NCI-H2196 (cell line): ENCODE results near the gene PRKAG2.

Experiments used
- DNase-seq: peaks from one replicate; lab custom pipeline; 2025; ENCODE audit not compliant: unreplicated experiment; lab: John Stamatoyannopoulos, UW

Gene PRKAG2

DNA sequence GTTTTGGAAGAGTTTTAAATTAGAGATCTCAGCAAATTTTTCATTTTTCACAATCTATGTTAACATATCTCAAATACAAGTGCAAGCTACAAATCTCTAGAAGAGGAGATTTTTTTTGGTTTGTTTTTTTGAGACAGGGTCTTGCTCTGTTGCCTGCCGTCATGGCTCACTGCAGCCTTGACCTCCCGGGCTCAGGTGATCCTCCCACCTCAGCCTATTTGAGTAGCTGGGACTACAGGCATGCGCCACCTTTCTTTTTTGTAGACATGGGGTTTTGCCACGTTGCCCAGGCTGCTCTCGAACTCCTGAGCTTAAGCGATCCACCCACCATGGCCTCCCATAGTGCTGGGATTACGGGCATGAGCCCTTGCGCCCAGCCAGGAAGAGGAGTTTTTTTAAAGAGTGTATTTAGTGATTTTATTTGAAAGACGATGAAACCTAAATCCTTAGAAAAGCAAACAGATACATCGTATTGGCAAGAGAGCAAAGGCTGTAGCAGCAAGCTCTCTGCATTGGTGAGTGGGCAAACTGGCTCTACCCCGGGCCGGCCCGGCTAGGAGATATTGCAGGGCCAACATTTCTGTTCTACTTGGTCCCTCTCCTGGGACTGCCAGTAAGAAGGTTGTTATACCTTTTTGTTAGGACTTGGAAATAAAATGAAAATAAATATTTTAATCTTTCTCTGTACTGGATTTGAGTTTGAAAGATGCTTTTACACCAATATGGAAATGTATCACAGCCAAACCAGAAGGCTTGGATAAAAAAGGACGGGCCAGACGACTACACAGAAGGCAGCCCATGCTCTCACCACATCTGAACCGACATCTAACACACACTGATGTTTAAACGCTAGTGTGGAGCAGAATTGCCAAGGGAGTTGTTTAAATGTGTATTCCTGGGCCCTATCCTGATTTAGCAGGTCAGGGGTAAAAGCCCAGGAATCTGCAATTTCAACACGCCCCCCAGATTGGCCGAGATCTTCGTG, 307.7 kb downstream of the PRKAG2 start:
- DNase-seq: no peak

GRCh38 chr7:151566897-151567320, 310.0 kb downstream of the PRKAG2 start:
- no peak for DNase-seq

DNA sequence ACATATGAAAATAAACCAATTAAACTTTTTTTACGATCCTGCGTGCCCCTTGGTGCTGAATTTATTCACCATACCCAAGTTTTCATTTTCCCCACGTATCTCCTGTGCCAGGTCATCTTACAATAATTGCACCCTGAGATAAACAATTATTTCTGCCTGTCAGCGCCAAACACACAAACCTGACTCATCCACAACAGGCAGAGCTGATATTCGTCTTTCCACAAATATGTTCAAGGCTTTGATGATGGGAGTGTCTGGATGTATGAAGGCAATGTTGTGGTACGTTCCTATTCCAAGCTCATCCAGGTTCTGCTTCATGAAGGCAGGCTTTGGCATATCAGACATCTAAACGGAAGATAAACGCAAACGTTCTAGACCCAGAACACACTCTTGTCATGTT, 311.4 kb downstream of the PRKAG2 start:
- no peak for DNase-seq

DNA sequence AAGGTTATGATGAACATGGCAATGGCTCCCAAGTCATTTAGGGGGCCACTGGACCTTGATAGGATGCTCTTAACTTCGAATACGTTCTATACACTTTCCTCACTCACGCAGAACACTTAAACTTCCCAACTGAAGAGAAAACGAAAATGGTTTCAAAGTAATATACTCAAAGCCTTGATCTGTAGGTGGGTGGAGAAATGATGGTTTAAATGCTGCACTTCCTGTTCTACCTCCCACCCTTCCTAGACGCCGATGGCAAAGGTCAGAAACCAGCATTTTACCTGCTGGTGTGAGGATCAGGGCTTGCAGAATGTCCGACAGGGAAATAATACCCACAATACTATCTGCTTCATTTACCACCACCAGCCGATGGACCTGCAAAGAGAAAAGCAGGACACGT, 316.7 kb downstream of the PRKAG2 start:
- DNase-seq: no peak

GRCh38 chr7:151559557-151560183, 317.2 kb downstream of the PRKAG2 start:
- DNase-seq: no peak

DNA sequence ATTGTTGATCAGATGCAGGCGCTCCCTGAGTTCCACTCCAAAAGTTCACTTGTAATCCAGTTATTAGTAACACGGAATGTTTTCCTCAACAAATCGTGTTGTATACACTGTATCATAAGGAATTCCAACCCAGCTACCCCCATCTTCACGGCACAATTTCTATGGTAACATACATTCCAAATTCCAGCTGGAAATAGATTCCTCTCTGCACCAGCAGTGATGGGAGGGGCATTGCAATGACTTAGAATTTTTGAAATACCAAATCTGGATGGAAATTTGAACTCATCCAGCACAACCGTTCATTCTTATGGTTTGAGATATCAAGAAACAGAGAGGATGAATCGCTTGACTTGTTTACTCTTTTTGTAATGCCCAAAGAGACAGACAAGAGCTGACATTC, 318.3 kb downstream of the PRKAG2 start:
- DNase-seq: no peak

DNA sequence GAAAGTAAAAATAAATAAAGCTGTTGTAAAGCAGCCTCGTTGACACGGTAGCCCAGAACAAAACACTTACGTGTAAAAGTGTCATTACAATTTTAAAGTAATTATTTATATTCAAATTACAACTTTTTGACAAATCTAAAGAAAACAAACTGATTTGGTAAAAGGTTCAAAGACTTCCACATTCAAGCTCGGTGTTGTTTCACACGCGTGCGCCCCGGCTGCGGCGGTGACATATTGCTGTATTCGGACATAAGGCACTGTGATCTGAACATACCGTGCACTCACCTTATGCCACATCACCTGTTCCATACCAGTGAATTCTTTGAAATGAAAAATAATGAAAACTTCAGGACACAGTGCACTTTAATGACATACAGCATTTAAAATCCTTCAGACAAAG, 320.3 kb downstream of the PRKAG2 start:
- no peak for DNase-seq

- no peak for DNase-seq
Observed at GRCh38 chr7:151553356-151553755, 323.6 kb downstream of the PRKAG2 start.

DNA sequence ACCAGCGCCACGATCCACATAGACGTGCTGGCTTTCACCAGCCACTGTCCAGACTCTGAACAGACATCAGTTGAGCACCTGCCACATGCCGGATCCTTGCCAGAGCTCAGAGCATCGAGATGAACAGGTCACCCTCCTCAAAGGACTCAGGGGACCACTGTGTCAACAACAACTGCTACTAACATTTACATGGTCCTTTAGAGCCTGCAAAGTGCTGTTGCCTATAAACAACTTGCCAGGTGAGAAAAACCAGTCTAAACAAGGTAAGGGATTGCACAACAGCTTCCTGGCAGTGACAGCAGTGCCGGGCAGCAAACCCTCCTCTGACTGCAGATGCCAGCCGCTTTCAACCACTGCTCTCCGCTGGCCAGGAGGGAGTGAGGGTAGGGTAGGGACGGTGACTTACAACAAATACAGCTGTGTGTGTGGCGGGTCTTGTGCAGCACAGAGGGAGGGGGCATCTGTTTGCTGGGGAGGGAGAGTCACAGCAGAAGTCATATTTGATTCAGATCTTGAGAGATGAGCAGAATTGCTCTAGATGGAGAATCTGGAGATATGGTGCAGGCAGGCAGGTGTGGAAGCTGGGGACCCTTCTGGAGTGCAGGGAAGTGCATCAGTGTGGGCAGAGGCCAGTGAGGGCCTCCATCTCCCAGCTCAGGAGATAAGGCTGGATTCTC, 324.4 kb downstream of the PRKAG2 start:
- peak; percentile 79 for DNase-seq

DNA sequence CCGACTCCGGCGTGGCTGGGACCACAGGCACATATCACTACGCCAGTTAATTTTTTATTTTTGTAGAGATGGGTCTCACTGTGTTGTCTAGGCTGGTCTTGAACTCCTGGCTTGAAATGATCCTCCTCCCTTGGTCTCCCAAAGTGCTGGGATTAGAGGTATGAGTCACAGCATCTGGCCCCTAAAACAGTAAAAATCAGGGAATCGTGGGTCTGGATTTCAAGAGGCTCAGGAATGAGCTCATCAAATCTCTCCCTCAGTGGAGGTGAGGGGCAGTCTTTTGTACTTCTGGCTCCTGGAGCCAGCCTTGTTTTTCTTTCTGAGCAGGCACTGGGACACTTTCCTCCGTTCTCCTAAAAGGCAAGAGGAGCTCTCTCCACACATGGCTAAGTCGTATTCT, 325.1 kb downstream of the PRKAG2 start:
- no peak for DNase-seq

GRCh38 chr7:151550656-151551286, 326.1 kb downstream of the PRKAG2 start:
- peak; percentile 50 for DNase-seq

- no peak for DNase-seq
Observed at GRCh38 chr7:151549644-151550043, 327.3 kb downstream of the PRKAG2 start.

DNA sequence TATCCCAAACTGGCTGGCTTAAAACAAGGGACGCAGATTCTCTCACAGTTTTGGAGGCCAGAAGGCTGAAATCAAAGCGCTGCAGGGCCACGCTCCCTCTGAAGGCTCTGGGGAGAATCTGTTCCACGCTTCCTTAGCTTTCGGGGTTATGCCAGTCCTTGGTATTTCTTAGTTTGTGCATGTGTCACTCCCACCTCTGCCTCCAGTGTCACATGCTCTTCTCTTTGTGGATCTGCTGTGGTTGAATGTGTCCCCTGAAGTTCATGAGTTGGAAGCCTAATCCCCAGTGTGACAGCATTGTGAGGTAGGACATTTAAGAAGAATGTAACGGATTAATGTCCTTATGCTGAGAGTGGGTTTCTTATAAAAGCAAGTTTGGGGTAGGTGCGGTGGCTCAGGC, 327.8 kb downstream of the PRKAG2 start:
- no peak for DNase-seq

GRCh38 chr7:151544183-151544582, 332.7 kb downstream of the PRKAG2 start:
- no peak for DNase-seq

DNA sequence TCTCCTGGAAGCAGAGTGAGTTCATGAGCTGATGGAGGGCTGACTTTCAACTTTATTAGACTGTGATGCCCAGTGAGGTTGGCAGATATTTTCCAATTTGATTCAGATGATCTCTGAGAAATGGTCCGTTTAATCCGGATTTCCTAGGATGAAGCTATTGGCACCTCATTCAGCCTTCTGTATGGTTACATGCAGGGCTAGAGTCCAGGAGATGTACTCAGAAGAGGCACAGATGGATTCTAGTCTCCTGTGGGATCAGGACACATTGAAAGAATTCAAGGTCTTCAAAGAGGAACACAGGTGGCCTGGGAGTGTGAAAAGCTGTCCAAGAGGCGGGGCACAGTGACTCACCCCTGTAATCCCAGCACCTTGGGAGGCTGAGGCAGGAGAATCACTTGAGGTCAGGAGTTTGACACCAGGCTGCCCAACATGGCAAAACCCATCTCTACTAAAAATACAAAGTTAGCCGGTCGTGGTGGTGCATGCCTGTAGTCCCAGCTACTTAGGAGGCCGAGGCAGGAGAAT, 334.2 kb downstream of the PRKAG2 start:
- no peak for DNase-seq

DNA sequence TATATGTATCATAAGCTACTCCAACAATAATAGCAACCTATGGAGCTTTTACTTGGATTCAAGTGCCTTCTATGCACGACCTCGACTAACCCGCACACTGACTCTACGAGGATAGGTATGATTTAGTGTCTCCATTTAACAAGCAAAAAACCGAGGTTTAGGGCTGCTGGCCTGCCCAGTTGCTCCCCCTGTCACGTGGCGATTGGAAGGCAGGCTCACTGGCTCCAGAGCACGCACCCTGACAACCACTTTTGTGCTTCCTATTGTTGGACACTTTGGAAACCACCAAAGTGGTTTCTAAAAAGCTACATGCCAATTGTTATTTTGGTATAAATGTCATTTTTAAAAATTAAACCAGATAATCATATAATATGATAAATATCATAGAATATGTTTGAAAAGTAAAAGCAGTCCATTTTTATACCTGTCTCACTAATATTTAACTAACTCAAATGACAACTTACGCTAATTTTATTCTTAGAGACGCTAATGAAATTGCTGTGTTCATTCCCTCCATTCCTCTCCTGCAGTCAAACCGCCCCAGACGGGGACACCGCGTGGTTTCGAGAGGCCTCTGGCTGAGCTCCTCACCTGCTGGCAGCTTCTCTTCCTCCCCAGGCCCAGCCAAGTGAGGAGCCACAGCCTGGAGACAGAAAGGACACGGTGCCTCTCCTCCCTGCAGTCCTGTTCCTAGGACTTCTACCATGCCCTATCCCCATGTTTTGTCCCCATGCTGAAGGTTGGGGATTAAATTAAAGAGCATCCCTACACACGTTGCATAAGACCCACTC, 335.0 kb downstream of the PRKAG2 start:
- DNase-seq: no peak

GRCh38 chr7:151540146-151540545, 336.8 kb downstream of the PRKAG2 start:
- no peak for DNase-seq

GRCh38 chr7:151539088-151539671, 337.7 kb downstream of the PRKAG2 start:
- peak; percentile 63 for DNase-seq

GRCh38 chr7:151537818-151538561, 338.9 kb downstream of the PRKAG2 start:
- DNase-seq: no peak
